HG02678 (cell line): ENCODE data around the gene FZR1.
"Not testable (repeated sequence)": the region's sequence is repeated elsewhere in the genome, so short reads cannot be mapped to it uniquely, and the experiment has no call there.

Experiments used
- ATAC-seq: cut with Tn5 transposase; IDR thresholded peaks from one replicate; pipeline ENCODE4 v1.9.1; 2021; ENCODE audit warnings: mild to moderate bottlenecking, moderate library complexity; ENCODE audit not compliant: unreplicated experiment

The FZR1 gene

DNA sequence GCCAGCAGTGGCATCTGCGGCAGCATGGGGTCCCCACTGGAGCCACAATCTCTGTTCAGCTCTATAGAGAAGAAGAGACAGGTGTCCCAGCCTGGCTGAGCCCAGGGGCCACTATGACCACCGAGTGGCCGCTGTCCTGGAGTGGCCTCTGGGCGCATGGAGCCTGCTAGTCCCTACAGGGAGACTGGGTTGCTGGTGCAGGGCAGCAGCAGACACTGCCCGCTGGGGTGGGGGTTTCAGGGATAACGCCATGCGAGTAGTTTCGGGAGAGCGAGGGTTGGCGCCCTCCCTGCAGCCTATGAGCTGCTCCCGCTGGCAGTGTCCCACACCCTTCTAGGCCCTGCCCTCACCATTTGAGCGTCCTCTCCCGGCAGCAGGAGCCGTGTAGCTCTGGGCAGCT is 22.0 kb downstream of the FZR1 start:
- no peak for ATAC-seq

DNA sequence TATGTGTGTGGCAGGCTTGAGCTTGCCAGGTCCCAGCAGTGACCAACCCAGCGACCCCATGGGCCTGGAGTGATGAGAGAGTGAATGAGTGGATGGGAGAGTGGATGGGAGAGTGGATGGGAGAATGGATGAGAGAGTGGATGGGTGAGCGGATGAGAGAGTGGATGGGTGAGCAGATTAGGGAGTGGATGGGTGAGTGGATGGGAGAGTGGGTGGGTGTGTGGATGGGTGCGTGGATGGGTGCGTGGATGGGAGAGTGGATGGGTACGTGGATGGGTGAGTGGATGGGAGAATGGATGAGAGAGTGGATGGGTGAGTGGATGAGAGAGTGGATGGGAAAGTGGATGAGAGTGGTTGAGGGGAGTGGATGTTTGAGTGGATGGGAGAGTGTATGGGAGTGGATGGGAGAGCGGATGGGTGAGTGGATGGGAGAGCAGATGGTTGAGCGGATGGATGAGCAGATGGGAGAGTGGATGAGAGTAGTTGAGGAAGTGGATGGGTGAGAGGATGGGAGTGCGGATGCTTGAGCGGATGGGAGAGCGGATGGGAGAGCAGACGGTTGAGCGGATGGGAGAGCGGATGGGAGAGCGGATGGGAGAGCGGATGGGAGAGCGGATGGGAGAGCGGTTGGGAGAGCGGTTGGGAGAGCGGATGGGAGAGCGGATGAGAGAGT is 22.6 kb downstream of the FZR1 start:
- ATAC-seq = no peak

DNA sequence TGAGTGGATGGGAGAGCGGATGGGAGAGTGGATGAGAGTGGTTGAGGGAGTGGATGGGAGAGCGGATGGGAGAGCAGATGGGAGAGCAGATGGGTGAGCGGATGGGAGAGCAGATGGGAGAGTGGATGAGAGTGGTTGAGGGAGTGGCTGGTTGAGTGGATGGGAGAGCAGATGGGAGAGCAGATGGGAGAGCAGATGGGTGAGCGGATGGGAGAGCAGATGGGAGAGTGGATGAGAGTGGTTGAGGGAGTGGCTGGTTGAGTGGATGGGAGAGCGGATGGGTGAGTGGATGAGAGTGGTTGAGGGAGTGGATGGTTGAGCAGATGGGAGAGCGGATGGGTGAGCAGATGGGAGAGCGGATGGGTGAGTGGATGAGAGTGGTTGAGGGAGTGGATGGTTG is 23.2 kb downstream of the FZR1 start:
- ATAC-seq = not testable (repeated sequence)

DNA sequence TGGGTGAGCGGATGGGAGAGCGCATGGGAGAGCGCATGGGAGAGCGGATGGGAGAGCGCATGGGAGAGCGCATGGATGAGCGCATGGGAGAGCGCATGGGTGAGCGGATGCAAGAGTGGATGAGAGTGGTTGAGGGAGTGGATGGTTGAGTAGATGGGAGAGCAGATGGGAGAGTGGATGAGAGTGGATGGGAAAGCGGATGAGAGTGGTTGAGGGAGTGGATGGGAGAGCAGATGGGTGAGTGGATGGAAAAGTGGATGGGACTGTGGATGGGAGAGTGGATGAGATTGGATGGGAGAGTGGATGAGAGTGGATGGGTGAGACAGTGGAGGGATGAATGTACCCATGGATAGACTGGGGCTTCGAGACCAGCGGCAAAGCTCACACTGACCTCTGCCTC is 24.3 kb downstream of the FZR1 start:
- no peak for ATAC-seq

DNA sequence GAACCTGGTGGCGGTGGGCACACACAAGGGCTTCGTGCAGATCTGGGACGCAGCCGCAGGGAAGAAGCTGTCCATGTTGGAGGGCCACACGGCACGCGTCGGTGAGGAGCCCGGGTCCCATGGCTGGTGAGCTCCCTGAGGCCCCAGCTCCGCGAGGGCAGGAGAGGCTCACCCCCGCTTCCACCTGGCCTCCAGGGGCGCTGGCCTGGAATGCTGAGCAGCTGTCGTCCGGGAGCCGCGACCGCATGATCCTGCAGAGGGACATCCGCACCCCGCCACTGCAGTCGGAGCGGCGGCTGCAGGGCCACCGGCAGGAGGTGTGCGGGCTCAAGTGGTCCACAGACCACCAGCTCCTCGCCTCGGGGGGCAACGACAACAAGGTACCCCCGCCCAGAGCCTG is 25.6 kb downstream of the FZR1 start:
- ATAC-seq = no peak

DNA sequence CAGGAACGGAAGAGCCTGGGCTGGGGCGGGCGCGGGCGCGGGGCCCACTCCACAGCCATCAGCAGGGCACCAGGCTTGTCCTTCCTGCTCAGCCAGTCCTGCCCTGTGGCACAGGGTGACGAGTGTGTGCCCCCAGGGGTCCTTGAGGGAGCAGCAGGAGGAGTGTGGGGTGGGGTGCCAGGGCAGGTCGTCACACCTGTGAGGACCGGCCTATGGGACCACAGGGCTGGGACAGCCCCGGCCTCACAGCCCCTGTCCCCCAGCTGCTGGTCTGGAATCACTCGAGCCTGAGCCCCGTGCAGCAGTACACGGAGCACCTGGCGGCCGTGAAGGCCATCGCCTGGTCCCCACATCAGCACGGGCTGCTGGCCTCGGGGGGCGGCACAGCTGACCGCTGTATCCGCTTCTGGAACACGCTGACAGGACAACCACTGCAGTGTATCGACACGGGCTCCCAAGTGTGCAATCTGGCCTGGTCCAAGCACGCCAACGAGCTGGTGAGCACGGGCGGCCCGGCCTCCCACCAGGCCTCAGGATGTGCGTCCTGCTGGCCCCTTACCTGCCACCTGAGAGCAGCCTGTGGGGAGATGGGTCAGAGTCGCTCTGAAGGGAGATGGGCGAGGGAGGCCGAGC is 26.2 kb downstream of the FZR1 start:
- ATAC-seq = no peak

GRCh38 chr19:3533033-3533432 is 26.9 kb downstream of the FZR1 start:
- ATAC-seq = no peak

GRCh38 chr19:3533563-3534216 is 27.6 kb downstream of the FZR1 start:
- no peak for ATAC-seq

DNA sequence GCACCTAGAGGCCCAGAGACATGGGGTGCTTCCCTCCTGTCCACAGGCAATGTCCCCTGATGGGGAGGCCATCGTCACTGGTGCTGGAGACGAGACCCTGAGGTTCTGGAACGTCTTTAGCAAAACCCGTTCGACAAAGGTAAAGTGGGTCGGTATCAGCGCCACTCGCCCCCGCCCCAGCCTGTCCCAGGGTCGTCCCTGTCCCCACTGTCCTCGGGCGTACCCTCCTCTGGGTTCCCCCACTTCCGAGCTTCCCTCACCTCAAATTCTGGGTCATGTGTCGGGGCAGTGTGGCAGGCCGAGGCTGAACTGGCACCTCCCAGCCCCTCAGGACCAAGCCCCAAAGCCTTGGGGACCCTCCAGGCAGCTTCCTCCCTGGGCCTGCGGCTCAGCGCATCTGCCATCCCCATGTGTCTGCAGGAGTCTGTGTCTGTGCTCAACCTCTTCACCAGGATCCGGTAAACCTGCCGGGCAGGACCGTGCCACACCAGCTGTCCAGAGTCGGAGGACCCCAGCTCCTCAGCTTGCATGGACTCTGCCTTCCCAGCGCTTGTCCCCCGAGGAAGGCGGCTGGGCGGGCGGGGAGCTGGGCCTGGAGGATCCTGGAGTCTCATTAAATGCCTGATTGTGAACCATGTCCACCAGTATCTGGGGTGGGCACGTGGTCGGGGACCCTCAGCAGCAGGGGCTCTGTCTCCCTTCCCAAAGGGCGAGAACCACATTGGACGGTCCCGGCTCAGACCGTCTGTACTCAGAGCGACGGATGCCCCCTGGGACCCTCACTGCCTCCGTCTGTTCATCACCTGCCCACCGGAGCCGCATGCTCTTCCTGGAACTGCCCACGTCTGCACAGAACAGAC is 28.5 kb downstream of the FZR1 start:
- ATAC-seq = no peak

DNA sequence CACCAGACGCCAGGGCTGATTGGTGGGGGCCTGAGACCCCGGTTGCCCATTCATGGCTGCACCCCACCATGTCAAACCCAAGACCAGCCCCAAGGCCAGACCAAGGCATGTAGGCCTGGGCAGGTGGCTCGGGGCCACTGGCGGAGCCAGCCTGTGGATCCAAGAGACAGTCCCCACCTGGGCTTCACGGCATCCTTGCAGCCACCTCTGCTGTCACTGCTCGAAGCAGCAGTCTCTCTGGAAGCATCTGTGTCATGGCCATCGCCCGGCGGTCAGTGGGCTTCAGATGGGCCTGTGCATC is 29.1 kb downstream of the FZR1 start:
- no peak for ATAC-seq

DNA sequence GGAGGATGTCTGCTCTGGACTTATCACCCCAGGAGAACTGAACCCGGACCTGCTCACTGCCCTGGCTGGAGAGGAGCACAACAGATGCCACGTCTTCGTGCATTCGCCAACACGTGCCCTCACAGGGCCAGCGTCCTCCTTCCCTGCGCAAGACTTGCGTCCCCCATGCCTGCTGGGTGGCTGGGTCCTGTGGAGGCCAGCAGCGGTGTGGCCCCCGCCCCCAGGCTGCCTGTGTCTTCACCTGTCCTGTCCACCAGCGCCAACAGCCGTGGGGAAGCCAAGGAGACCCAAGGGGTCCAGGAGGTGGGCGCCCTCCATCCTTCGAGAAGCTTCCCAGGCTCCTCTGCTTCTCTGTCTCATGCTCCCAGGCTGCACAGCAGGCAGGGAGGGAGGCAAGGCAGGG is 29.5 kb downstream of the FZR1 start:
- ATAC-seq = no peak

GRCh38 chr19:3535981-3536380 is 29.9 kb downstream of the FZR1 start:
- ATAC-seq = no peak

DNA sequence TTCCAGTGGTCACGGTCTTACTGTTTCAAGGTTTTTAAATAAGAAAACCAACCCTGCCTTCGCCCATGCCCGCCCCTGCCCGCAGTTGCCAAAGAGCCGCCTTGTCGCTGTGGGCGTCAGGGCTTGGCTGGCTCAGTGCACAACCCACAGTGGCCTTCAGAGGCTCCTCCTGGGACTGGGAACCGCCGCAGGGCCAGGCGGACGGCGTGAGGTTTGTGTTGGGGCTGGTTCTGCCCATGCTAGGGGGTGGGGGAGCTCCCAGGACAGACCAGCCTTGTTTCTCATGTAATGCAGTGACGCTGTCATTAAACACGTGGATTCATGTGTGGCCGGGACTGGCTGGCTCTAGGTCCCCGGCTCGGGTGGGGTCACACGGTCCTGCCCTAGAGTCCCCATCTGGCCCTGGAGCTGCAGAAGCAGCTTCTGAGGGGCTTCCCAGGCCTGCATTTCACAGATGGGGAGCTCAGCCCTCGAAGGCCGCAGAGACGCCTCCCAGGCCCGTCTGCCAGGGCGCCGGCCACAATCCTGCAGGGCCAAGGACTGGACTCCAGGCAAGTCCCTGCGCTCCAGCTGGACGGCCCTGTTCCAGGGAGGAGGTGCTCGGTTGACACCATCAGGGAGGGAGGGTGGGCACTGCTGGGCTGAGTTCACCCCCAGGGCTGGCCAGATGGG is 30.5 kb downstream of the FZR1 start:
- ATAC-seq = no peak

- no peak for ATAC-seq
Measured at GRCh38 chr19:3537101-3537437, 31.0 kb downstream of the FZR1 start.

GRCh38 chr19:3537438-3538240 is 31.5 kb downstream of the FZR1 start:
- ATAC-seq = no peak

GRCh38 chr19:3538258-3538929 is 32.3 kb downstream of the FZR1 start:
- ATAC-seq = no peak

- ATAC-seq = no peak
Measured at GRCh38 chr19:3538965-3539755, 33.0 kb downstream of the FZR1 start, which contains the start of gene TEKTIP1. Gene TEKTIP1, plus strand, starts transcription at chr19:3539174. Its CDS starts 4 bp downstream, at chr19:3539178.

GRCh38 chr19:3539756-3540118 is 33.6 kb downstream of the FZR1 start:
- ATAC-seq = no peak
